Naive B cell (primary cell): ENCODE measurements around the gene PROCR. TPM values are rescaled to one million over a fixed set of nuclear protein-coding genes. Genes with fewer than 3 reads are reported as not detected.

Experiments
- ATAC-seq, 2 donors: fragments of 150-1000 bp; cut with Tn5 transposase; 2 replicates each; pipeline ENCODE4 v1.10.0; 2021; ENCODE audit warnings: low read depth in 2 of 2, mild to moderate bottlenecking in 2 of 2, moderate library complexity in 2 of 2
- DNase-seq: peaks from one replicate; pipeline ENCODE4 v3.0.0; 2022
- H3K27ac Mint-ChIP-seq, 6 donors: one replicate each; pipeline ENCODE4 v1.8.0; 2020 to 2022; ENCODE audit warnings: mild to moderate bottlenecking in 6 of 6, mixed read lengths in 6 of 6, moderate library complexity in 5 of 6, inconsistent platforms in 2 of 6
- H3K27me3 Mint-ChIP-seq, 3 donors: one replicate each; pipeline ENCODE4 v1.8.0; 2021 to 2022; ENCODE audit warnings: mixed read lengths in 3 of 3, mild to moderate bottlenecking in 1 of 3
- H3K36me3 Mint-ChIP-seq, 2 donors: one replicate each; pipeline ENCODE4 v1.8.0; 2020 to 2022; ENCODE audit warnings: mixed read lengths in 2 of 2, inconsistent platforms in 1 of 2, mild to moderate bottlenecking in 1 of 2
- H3K4me1 Mint-ChIP-seq, 3 donors: one replicate each; pipeline ENCODE4 v1.8.0; 2020 to 2022; ENCODE audit warnings: mixed read lengths in 3 of 3, inconsistent platforms in 1 of 3, mild to moderate bottlenecking in 1 of 3, moderate library complexity in 1 of 3
- H3K4me3 Mint-ChIP-seq, 8 donors: one replicate each; pipeline ENCODE4 v1.8.0; 2020 to 2022; ENCODE audit warnings: mild to moderate bottlenecking in 8 of 8, mixed read lengths in 8 of 8, moderate library complexity in 8 of 8, inconsistent platforms in 2 of 8
- H3K9me3 Mint-ChIP-seq, 7 donors: one replicate each; pipeline ENCODE4 v1.8.0; 2020 to 2022; ENCODE audit warnings: mixed read lengths in 7 of 7, mild to moderate bottlenecking in 5 of 7, inconsistent platforms in 2 of 7, moderate library complexity in 1 of 7
- polyA plus RNA-seq, 6 donors: library from polyadenylated mRNA; unstranded; fragments of 300-500 nt; fragmentation: Illumina TruSeq; gene quantifications; one replicate each; pipeline ENCODE4 v1.2.3, GENCODE V29; 2021; ENCODE audit warnings: low read depth in 6 of 6

Gene PROCR
- polyA plus RNA-seq, 6 donors from 2014 or later, result not detected

DNA sequence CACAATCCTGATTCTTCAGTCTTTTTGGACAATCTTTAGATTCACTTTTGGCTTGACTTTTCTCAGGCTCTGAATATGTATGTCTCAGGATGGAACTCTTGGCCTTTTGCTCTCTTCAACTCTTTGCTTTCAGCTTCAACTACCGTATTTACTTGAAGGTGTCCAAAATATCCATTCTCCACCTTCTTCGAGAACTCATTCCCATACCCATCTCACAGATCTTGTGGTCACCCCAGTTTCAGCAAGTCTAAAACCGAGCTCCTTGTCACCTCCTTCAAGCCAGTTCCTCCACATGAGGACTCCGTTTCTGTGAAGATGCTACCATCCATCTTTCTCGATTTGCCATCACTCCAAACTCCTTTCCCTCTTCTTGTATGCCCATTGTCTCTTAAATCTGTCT, 52.7 kb downstream of the PROCR start:
- Mint-ChIP-seq H3K9me3 (peaks cover 0 to 10% (median 0%) of the 10 kb centered on the region in 7 donors), H3K27me3 (peaks cover 33 to 44% (median 43%) of the 10 kb centered on the region in 3 donors), H3K36me3 (peaks cover 0 to 25% of the 10 kb centered on the region in 2 donors), H3K4me3 (no peak overlapping the region), H3K27ac (no peak overlapping the region), H3K4me1 (peaks cover 4 to 15% (median 8%) of the 10 kb centered on the region in 3 donors)
- DNase-seq (no peak), ATAC-seq (no peak)

DNA sequence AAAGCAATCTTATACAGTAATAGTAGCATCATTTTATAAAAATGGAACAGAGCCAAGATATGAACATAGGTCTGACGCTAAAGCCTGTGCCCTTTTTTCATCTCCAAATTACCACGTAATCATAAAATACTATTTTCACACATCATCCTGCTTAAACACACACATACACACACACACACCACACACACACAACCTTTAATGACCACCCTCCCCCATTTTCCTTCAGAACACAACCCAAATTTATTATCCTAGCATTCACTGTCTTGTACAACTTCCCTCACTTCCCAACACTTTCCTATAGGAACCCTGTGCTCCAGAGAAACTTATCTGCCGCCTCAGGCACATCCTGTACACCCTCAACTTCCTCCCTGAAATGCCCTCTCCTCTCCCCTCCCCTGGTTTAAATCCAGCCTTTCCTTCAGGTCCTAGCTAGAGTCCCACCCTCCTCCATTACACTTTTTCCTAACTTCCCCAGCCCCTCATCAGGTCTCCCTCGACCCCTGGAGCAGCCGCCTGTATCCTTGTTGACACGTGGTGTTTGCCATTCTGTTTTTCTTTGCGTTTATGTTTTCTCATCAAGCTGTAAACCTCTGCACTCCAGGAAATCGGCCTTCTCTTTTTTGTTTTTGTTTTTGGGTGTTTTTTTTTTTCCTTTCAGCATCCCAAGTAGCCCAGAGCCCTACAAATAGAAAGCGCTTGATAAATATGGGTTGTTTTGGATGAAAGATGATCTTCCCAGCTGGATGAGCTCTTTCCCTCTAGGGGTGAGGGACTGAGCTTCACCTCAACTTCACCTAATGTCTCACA, 53.6 kb downstream of the PROCR start:
- peaks cover 0 to 10% (median 0%) of the 10 kb centered on the region in 7 donors for H3K9me3 Mint-ChIP-seq
- no peak for DNase-seq
- peak overlapping the region; percentile 44 to 88 (median 70) for H3K4me3 Mint-ChIP-seq
- peak overlapping the region in 1 of 6 donors; percentile 60 for H3K27ac Mint-ChIP-seq
- peaks cover 4 to 15% (median 8%) of the 10 kb centered on the region in 3 donors for H3K4me1 Mint-ChIP-seq
- peaks cover under 1 to 31% of the 10 kb centered on the region in 2 donors for H3K36me3 Mint-ChIP-seq
- peaks cover 40 to 49% (median 49%) of the 10 kb centered on the region in 3 donors for H3K27me3 Mint-ChIP-seq
- no peak for ATAC-seq

DNA sequence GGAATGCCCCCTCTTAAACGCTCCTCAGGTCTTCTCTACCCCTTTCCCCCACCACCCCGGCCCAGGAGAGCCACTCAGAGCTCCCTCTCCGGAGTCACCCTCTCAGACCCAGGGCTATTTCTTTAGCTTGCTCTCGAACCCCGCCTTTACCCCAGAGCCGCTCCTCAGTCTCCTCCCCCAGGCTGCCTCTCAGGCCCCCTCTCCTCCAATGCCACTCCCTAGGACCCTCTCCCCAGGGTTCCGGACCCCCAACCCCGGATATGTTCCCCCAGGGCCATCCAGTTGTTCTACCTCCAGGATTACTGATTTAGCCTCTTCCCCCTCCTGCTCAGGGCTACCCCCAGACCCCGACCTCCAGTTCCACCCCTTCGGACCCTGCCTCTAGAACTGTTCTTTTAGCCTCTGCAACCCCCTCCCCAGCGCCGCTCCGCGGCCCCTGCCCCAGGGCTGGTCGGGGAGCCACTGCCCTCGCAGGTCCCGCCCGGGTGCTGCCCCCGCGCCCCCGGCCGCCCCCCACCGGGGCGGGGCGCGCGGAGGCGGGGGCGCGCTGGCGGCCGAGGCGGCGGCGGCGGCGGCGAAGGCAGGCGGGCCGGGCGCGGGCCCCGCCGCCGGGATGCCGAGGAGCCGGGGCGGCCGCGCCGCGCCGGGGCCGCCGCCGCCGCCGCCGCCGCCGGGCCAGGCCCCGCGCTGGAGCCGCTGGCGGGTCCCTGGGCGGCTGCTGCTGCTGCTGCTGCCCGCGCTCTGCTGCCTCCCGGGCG, 54.4 kb downstream of the PROCR start, which contains the start of gene MMP24:
Gene MMP24 (plus strand): TSS at position 565 of the 758 bp plus-strand sequence. CDS start 49 bp downstream, at position 614.
- peak within 1 kb of the TSS; percentile 60 to 91 (median 80) for H3K4me3 Mint-ChIP-seq
- ATAC-seq, result no peak
- H3K4me1 Mint-ChIP-seq, result peaks cover 4 to 15% (median 8%) of the 10 kb centered on the region in 3 donors
- H3K27ac Mint-ChIP-seq, result peak within 1 kb of the TSS in 4 of 6 donors; percentile 24 to 79 (median 34)
- peaks cover 8 to 39% of the 10 kb centered on the region in 2 donors for H3K36me3 Mint-ChIP-seq
- H3K27me3 Mint-ChIP-seq, result peaks cover 48 to 56% (median 51%) of the 10 kb centered on the region in 3 donors
- H3K9me3 Mint-ChIP-seq, result peaks cover 0 to 11% (median 0%) of the 10 kb centered on the region in 7 donors
- DNase-seq, result no peak

Other genes starting within 250 kb of the PROCR start
- gene GSS, start 216.3 kb upstream of the PROCR start, polyA plus RNA-seq, result 10 to 100 TPM; 10.5 to 23.8 (median 12.6) TPM
- under 1 TPM in 2 of 6 donors, not detected in 4; 0.24 to 0.84 TPM for gene MYH7B, start 216.2 kb upstream of the PROCR start, polyA plus RNA-seq
- gene TRPC4AP, start 79.3 kb upstream of the PROCR start, polyA plus RNA-seq, result 10 to 100 TPM; 37.1 to 63.2 (median 51.2) TPM
- gene EDEM2, start 24.7 kb upstream of the PROCR start, polyA plus RNA-seq, result 10 to 100 TPM; 41.6 to 67.6 (median 45.5) TPM
- gene MMP24, start 54.6 kb downstream of the PROCR start, polyA plus RNA-seq, result under 1 TPM in 5 of 6 donors, not detected in 1; 0.05 to 0.09 (median 0.08) TPM
- gene MMP24OS, start 106.0 kb downstream of the PROCR start, polyA plus RNA-seq, result 10 to 100 TPM in 2 of 6 donors, 1 to 10 TPM in 4; 3.7 to 14.1 (median 8.6) TPM
- gene EIF6, start 112.7 kb downstream of the PROCR start, polyA plus RNA-seq, result 100 to 1,000 TPM; 206 to 241 (median 228) TPM
- not detected for gene FAM83C, start 120.4 kb downstream of the PROCR start, polyA plus RNA-seq
- 10 to 100 TPM; 10.2 to 17.1 (median 11.7) TPM for gene UQCC1, start 239.9 kb downstream of the PROCR start, polyA plus RNA-seq